GM11168 (cell line): Measurements from ENCODE around the gene PFKL.
"Not testable (repeated sequence)": the region's sequence is repeated elsewhere in the genome, so short reads cannot be mapped to it uniquely, and the experiment has no call there.

ENCODE experiments used
- in situ Hi-C: fragments of 300-500 bp; cut with MboI; formaldehyde crosslinking; loops from one replicate; pipeline ENCODE4 v1.12.0; 2022; ENCODE audit warnings: low sequenced_read_pairs; ENCODE audit not compliant: unreplicated experiment

Gene PFKL

GRCh38 chr21:44353191-44353970 is 53.5 kb downstream of the PFKL start, which contains the start of gene TRPM2:
TSS of gene TRPM2 (plus strand) at chr21:44353621. CDS start at chr21:44353701, 80 bp downstream.
- in situ Hi-C loops, result no loop called here

- in situ Hi-C loops, result no loop called here
Measured at GRCh38 chr21:44354001-44354405, 54.1 kb downstream of the PFKL start.

GRCh38 chr21:44354775-44355771 is 55.2 kb downstream of the PFKL start:
- in situ Hi-C loops, result no loop called here

GRCh38 chr21:44356160-44356559 is 56.3 kb downstream of the PFKL start:
- in situ Hi-C loops, result no loop called here

GRCh38 chr21:44356636-44357035 is 56.8 kb downstream of the PFKL start:
- in situ Hi-C loops, result no loop called here

GRCh38 chr21:44357064-44357837 is 57.4 kb downstream of the PFKL start:
- in situ Hi-C loops, result no loop called here

- in situ Hi-C loops, result no loop called here
Measured at GRCh38 chr21:44359396-44359795, 59.5 kb downstream of the PFKL start.

- in situ Hi-C loops, result no loop called here
Measured at GRCh38 chr21:44360159-44360558, 60.3 kb downstream of the PFKL start.

GRCh38 chr21:44361903-44362302 is 62.0 kb downstream of the PFKL start:
- in situ Hi-C loops, result not testable (repeated sequence)

- in situ Hi-C loops, result no loop called here
Measured at GRCh38 chr21:44363278-44363677, 63.4 kb downstream of the PFKL start.

- in situ Hi-C loops, result no loop called here
Measured at GRCh38 chr21:44364151-44365053, 64.5 kb downstream of the PFKL start.

GRCh38 chr21:44365251-44365966 is 65.6 kb downstream of the PFKL start:
- in situ Hi-C loops, result no loop called here

GRCh38 chr21:44365967-44366585 is 66.2 kb downstream of the PFKL start:
- in situ Hi-C loops, result no loop called here

- in situ Hi-C loops, result no loop called here
Measured at GRCh38 chr21:44366586-44367211, 66.8 kb downstream of the PFKL start.

GRCh38 chr21:44368711-44369446 is 69.0 kb downstream of the PFKL start:
- in situ Hi-C loops, result no loop called here

- in situ Hi-C loops, result no loop called here
Measured at GRCh38 chr21:44370027-44370735, 70.3 kb downstream of the PFKL start.
